Measurements from ENCODE around the gene MAN1B1. TPM values are rescaled to one million over a fixed set of nuclear protein-coding genes. Genes with fewer than 3 reads are reported as not detected.

Gene MAN1B1
- total and polyA plus RNA-seq, 3 experiments from 2014 or later: 31.9 to 39.3 (median 32.7) TPM

GRCh38 chr9:137087409-137087925 lies 682 bp downstream of the MAN1B1 start:
- POLR2A ChIA-PET: interaction anchor here (0.8 to 3.0 kb wide), 17 partner anchors 8 to 359 kb away, joined by 3 to 45 read pairs (median 5); partner anchors contain the start of genes DPP7, SAPCD2, TMEM141 and TRAF2
- H3K36me3 ChIP-seq (ENCODE audit: insufficient read depth, low read length): peaks cover 9% of the 10 kb centered on the region

GRCh38 chr9:137088121-137088520 lies 1.3 kb downstream of the MAN1B1 start:
- peaks cover 21 to 41% (median 29%) of the 10 kb centered on the region in 3 donors for H3K4me1 Mint-ChIP-seq
- H3K9me3 ChIP-seq (ENCODE audit: low read length): no peaks in the 10 kb centered on the region
- H3K4me3 Mint-ChIP-seq: peak overlapping the region; percentile 84 to 92 (median 89)
- H3K36me3 ChIP-seq (ENCODE audit: insufficient read depth, low read length): peaks cover 9% of the 10 kb centered on the region
- DNase-seq: no peak
- no peaks in the 10 kb centered on the region for H3K9me3 Mint-ChIP-seq
- H3K27ac ChIP-seq (ENCODE audit: low read depth, low read length): no peak overlapping the region
- no peaks in the 10 kb centered on the region for H3K27me3 Mint-ChIP-seq
- ChIA-PET POLR2A (no interaction called here), CTCF (interaction anchor here (1.0 to 1.7 kb wide), 4 partner anchors 20 to 53 kb away, joined by 4 to 6 read pairs (median 6); partner anchors contain the start of gene NPDC1)
- H3K36me3 Mint-ChIP-seq: peaks cover 0 to 56% (median 10%) of the 10 kb centered on the region in 3 donors
- peaks cover 19% of the 10 kb centered on the region for H3K4me1 ChIP-seq (ENCODE audit: insufficient read depth, low read length)
- peak overlapping the region; percentile 88 for H3K4me3 ChIP-seq (ENCODE audit: low read length)
- H3K27ac Mint-ChIP-seq: peak overlapping the region; percentile 86 to 97 (median 95)
- no peaks in the 10 kb centered on the region for H3K27me3 ChIP-seq (ENCODE audit: insufficient read depth, low read length, poor library complexity, severe bottlenecking)

More at GRCh38 chr9:137087409-137087925, 682 bp downstream of the MAN1B1 start:
- H3K27ac ChIP-seq (ENCODE audit: low read depth, low read length): peak overlapping the region; percentile 86
- Mint-ChIP-seq H3K9me3 (no peaks in the 10 kb centered on the region), H3K36me3 (peaks cover 0 to 53% (median 7%) of the 10 kb centered on the region in 3 donors), H3K27me3 (no peaks in the 10 kb centered on the region), H3K27ac (peak overlapping the region; percentile 86 to 97 (median 95)), H3K4me3 (peak overlapping the region; percentile 84 to 92 (median 89)), H3K4me1 (peaks cover 21 to 41% (median 25%) of the 10 kb centered on the region in 3 donors)
- H3K9me3 ChIP-seq (ENCODE audit: low read length): no peaks in the 10 kb centered on the region
- H3K4me1 ChIP-seq (ENCODE audit: insufficient read depth, low read length): peaks cover 19% of the 10 kb centered on the region
- peak overlapping the region; percentile 88 for H3K4me3 ChIP-seq (ENCODE audit: low read length)
- DNase-seq: no peak
- H3K27me3 ChIP-seq (ENCODE audit: insufficient read depth, low read length, poor library complexity, severe bottlenecking): no peaks in the 10 kb centered on the region
- CTCF ChIA-PET: interaction anchor here (0.9 to 2.5 kb wide), 11 partner anchors 8 to 240 kb away, joined by 3 to 29 read pairs (median 5); partner anchors contain the start of genes FUT7, NPDC1, RNF224 and SAPCD2

GRCh38 chr9:137089232-137089947 lies 2.6 kb downstream of the MAN1B1 start:
- CTCF ChIA-PET: interaction anchor here (1.0 to 1.7 kb wide), 3 partner anchors 22 to 54 kb away, joined by 4 to 6 read pairs (median 4); no protein-coding TSS in a partner anchor
- H3K36me3 ChIP-seq (ENCODE audit: insufficient read depth, low read length): peaks cover 9% of the 10 kb centered on the region
- Mint-ChIP-seq H3K4me1 (peaks cover 24 to 45% (median 30%) of the 10 kb centered on the region in 3 donors), H3K27ac (peak overlapping the region in 6 of 8 donors; percentile 66 to 84 (median 70)), H3K9me3 (no peaks in the 10 kb centered on the region), H3K27me3 (no peaks in the 10 kb centered on the region), H3K4me3 (peak overlapping the region in 4 of 7 donors; percentile 19 to 89 (median 54)), H3K36me3 (peaks cover 0 to 58% (median 13%) of the 10 kb centered on the region in 3 donors)
- no peaks in the 10 kb centered on the region for H3K27me3 ChIP-seq (ENCODE audit: insufficient read depth, low read length, poor library complexity, severe bottlenecking)
- no peak overlapping the region for H3K4me3 ChIP-seq (ENCODE audit: low read length)
- H3K27ac ChIP-seq (ENCODE audit: low read depth, low read length): no peak overlapping the region
- POLR2A ChIA-PET: no interaction called here
- H3K4me1 ChIP-seq (ENCODE audit: insufficient read depth, low read length): peaks cover 19% of the 10 kb centered on the region
- DNase-seq: no peak
- no peaks in the 10 kb centered on the region for H3K9me3 ChIP-seq (ENCODE audit: low read length)

DNA sequence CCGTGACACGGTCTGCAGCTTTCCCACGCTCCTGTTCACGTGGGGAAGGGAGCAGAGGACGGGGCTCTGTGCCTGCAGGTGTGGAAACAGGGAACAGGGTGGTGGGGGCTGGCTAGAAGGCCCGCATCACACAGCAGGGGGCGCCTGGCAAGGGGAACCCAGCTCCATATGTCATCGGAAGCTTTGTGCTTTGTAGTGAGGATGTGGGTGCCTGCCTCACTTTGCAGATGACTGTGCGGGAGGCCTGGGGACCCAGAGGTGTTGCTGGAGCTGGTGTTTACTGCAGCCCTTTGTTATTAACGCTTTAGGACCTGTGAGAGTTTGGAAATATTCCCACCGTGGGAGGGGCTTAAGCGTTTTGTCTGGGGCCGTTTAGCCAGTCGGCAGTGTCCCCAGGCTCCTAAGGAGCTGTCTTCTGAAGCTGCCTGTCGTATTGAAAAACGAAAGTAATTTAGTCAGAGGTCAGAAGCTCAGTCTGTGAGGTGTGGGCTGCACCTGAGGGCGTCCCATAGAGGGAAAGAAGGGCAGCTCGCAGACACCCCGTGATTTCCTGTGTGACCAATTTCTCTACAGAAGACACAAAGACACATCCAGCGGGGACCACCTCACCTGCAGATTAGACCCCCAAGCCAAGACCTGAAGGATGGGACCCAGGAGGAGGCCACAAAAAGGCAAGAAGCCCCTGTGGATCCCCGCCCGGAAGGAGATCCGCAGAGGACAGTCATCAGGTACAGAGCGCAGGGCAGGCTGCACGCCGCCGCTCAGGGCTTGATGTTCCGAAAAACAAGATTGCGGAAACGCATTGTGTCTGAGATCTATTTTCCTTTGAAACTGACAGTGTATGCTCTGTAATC lies 9.1 kb downstream of the MAN1B1 start:
- Mint-ChIP-seq H3K9me3 (no peaks in the 10 kb centered on the region), H3K4me3 (peak overlapping the region; percentile 76 to 90 (median 84)), H3K4me1 (peaks cover 23 to 27% (median 24%) of the 10 kb centered on the region in 3 donors), H3K27ac (peak overlapping the region; percentile 91 to 99 (median 98)), H3K36me3 (peaks cover 0 to 49% (median 14%) of the 10 kb centered on the region in 3 donors), H3K27me3 (no peaks in the 10 kb centered on the region)
- H3K9me3 ChIP-seq (ENCODE audit: low read length): no peaks in the 10 kb centered on the region
- no peaks in the 10 kb centered on the region for H3K27me3 ChIP-seq (ENCODE audit: insufficient read depth, low read length, poor library complexity, severe bottlenecking)
- POLR2A ChIA-PET: interaction anchor here (0.6 to 1.6 kb wide), 15 partner anchors 9 to 288 kb away, joined by 3 to 45 read pairs (median 4); partner anchors contain the start of genes MAN1B1, NDOR1, SAPCD2 and SSNA1
- peaks cover 21% of the 10 kb centered on the region for H3K4me1 ChIP-seq (ENCODE audit: insufficient read depth, low read length)
- H3K4me3 ChIP-seq (ENCODE audit: low read length): peak overlapping the region; percentile 74
- H3K36me3 ChIP-seq (ENCODE audit: insufficient read depth, low read length): peaks cover 30% of the 10 kb centered on the region
- peak overlapping the region; percentile 78 for H3K27ac ChIP-seq (ENCODE audit: low read depth, low read length)
- DNase-seq: peak; percentile 79 to 92 (median 90)
- CTCF ChIA-PET: interaction anchor here (0.7 to 2.5 kb wide), 29 partner anchors 8 to 308 kb away, joined by 3 to 22 read pairs (median 6); partner anchors contain the start of genes ANAPC2, CYSRT1, EDF1 and MAN1B1

GRCh38 chr9:137096785-137097546 lies 10.2 kb downstream of the MAN1B1 start:
- CTCF ChIA-PET: interaction anchor here (0.8 to 2.5 kb wide), 7 partner anchors 10 to 143 kb away, joined by 3 to 22 read pairs (median 5); partner anchors contain the start of genes MAN1B1, TPRN and TUBB4B
- POLR2A ChIA-PET: interaction anchor here (1.5 to 1.6 kb wide), 2 partner anchors 8 to 27 kb away, joined by 5 to 8 read pairs; partner anchors contain the start of gene SAPCD2
- Histone ChIP-seq H3K4me3 (ENCODE audit: low read length) (no peak overlapping the region), H3K4me1 (ENCODE audit: insufficient read depth, low read length) (peaks cover 21% of the 10 kb centered on the region), H3K27ac (ENCODE audit: low read depth, low read length) (peak overlapping the region; percentile 78), H3K9me3 (ENCODE audit: low read length) (no peaks in the 10 kb centered on the region), H3K36me3 (ENCODE audit: insufficient read depth, low read length) (peaks cover 36% of the 10 kb centered on the region), H3K27me3 (ENCODE audit: insufficient read depth, low read length, poor library complexity, severe bottlenecking) (no peaks in the 10 kb centered on the region)
- peaks cover 0 to 42% (median 14%) of the 10 kb centered on the region in 3 donors for H3K36me3 Mint-ChIP-seq
- no peaks in the 10 kb centered on the region for H3K27me3 Mint-ChIP-seq
- H3K4me3 Mint-ChIP-seq: peak overlapping the region; percentile 61 to 90 (median 84)
- DNase-seq: no peak
- peak overlapping the region; percentile 91 to 99 (median 98) for H3K27ac Mint-ChIP-seq
- H3K9me3 Mint-ChIP-seq: no peaks in the 10 kb centered on the region
- peaks cover 23 to 27% (median 24%) of the 10 kb centered on the region in 3 donors for H3K4me1 Mint-ChIP-seq

- H3K27ac ChIP-seq (ENCODE audit: low read depth, low read length): no peak overlapping the region
- H3K27me3 Mint-ChIP-seq: no peaks in the 10 kb centered on the region
- H3K27ac Mint-ChIP-seq: peak overlapping the region in 5 of 8 donors; percentile 47 to 98 (median 94)
- no peak overlapping the region for H3K4me3 ChIP-seq (ENCODE audit: low read length)
- peaks cover 19 to 27% (median 23%) of the 10 kb centered on the region in 3 donors for H3K4me1 Mint-ChIP-seq
- ChIA-PET CTCF (interaction anchor here (0.8 to 1.2 kb wide), 2 partner anchors 30 to 139 kb away, joined by 3 read pairs; no protein-coding TSS in a partner anchor), POLR2A (no interaction called here)
- H3K9me3 Mint-ChIP-seq: no peaks in the 10 kb centered on the region
- no peaks in the 10 kb centered on the region for H3K27me3 ChIP-seq (ENCODE audit: insufficient read depth, low read length, poor library complexity, severe bottlenecking)
- H3K9me3 ChIP-seq (ENCODE audit: low read length): no peaks in the 10 kb centered on the region
- DNase-seq: no peak
- H3K4me1 ChIP-seq (ENCODE audit: insufficient read depth, low read length): peaks cover 21% of the 10 kb centered on the region
- no peak overlapping the region for H3K4me3 Mint-ChIP-seq
- H3K36me3 Mint-ChIP-seq: peaks cover 0 to 34% (median 9%) of the 10 kb centered on the region in 3 donors
- H3K36me3 ChIP-seq (ENCODE audit: insufficient read depth, low read length): peaks cover 44% of the 10 kb centered on the region
Measured at GRCh38 chr9:137097761-137098462, 11.1 kb downstream of the MAN1B1 start.

All from CD8-positive, alpha-beta memory T cell (primary cell).